AG04449 (cell line): ENCODE measurements around the gene DOCK2.

Experiments
- CTCF ChIA-PET: fragments of 350-600 bp; formaldehyde crosslinking; extraction: SDS; loops from one replicate; lab custom pipeline; 2021; ENCODE audit warnings: antibody characterized with exemption; lab: Yijun Ruan, JAX
- POLR2A ChIA-PET: fragments of 400-600, 350-600 bp; formaldehyde crosslinking; extraction: SDS; loops from one replicate; lab custom pipeline; 2020; ENCODE audit warnings: antibody characterized with exemption, inconsistent platforms; lab: Yijun Ruan, JAX
- DNase-seq: peaks from one replicate; pipeline ENCODE4 v3.0.0-alpha.2; 2010; ENCODE audit warnings: low read depth, low spot score
- H3K4me3 ChIP-seq: 2 replicates; pipeline ENCODE4 v1.5.1; 2011; ENCODE audit warnings: low read depth, mild to moderate bottlenecking, control low read depth, low read length
- TF ChIP-seq, protein P1 (sequence below): IDR thresholded peaks from one replicate; pipeline ENCODE4 v1.5.1; 2011; ENCODE audit warnings: mild to moderate bottlenecking, moderate library complexity, low read length, control low read depth, inconsistent platforms; ENCODE audit not compliant: insufficient read depth; ENCODE audit errors: missing control alignments

The DOCK2 gene

GRCh38 chr5:169599451-169599850 is 37.6 kb upstream of the DOCK2 start:
- ChIA-PET CTCF (no interaction called here), POLR2A (interaction anchor here (0.6 to 1.4 kb wide), 2 partner anchors 12 to 97 kb away, joined by 3 read pairs; no protein-coding TSS in a partner anchor)
- H3K4me3 ChIP-seq, result no peak overlapping the region
- DNase-seq, result no peak
- TF ChIP-seq, protein P1, sequence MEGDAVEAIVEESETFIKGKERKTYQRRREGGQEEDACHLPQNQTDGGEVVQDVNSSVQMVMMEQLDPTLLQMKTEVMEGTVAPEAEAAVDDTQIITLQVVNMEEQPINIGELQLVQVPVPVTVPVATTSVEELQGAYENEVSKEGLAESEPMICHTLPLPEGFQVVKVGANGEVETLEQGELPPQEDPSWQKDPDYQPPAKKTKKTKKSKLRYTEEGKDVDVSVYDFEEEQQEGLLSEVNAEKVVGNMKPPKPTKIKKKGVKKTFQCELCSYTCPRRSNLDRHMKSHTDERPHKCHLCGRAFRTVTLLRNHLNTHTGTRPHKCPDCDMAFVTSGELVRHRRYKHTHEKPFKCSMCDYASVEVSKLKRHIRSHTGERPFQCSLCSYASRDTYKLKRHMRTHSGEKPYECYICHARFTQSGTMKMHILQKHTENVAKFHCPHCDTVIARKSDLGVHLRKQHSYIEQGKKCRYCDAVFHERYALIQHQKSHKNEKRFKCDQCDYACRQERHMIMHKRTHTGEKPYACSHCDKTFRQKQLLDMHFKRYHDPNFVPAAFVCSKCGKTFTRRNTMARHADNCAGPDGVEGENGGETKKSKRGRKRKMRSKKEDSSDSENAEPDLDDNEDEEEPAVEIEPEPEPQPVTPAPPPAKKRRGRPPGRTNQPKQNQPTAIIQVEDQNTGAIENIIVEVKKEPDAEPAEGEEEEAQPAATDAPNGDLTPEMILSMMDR, result no peak

- POLR2A ChIA-PET, result interaction anchor here (0.7 to 1.0 kb wide), 2 partner anchors 19 to 93 kb away, joined by 3 read pairs; partner anchors contain the start of gene SPDL1
- TF ChIP-seq, protein P1, result no peak
- CTCF ChIA-PET, result interaction anchor here (1.3 kb wide), 1 partner anchor 10 kb away, joined by 3 read pairs; no protein-coding TSS in a partner anchor
- H3K4me3 ChIP-seq, result no peak overlapping the region
- DNase-seq, result peak; percentile 59
Observed at GRCh38 chr5:169602535-169602934, 34.5 kb upstream of the DOCK2 start.

GRCh38 chr5:169606279-169606678 is 30.8 kb upstream of the DOCK2 start:
- no peak for DNase-seq
- POLR2A ChIA-PET, result no interaction called here
- H3K4me3 ChIP-seq, result no peak overlapping the region
- TF ChIP-seq, protein P1, result no peak
- CTCF ChIA-PET, result interaction anchor here (0.9 to 1.2 kb wide), 2 partner anchors 18 to 374 kb away, joined by 3 to 4 read pairs; partner anchors contain the start of gene INSYN2B

DNA sequence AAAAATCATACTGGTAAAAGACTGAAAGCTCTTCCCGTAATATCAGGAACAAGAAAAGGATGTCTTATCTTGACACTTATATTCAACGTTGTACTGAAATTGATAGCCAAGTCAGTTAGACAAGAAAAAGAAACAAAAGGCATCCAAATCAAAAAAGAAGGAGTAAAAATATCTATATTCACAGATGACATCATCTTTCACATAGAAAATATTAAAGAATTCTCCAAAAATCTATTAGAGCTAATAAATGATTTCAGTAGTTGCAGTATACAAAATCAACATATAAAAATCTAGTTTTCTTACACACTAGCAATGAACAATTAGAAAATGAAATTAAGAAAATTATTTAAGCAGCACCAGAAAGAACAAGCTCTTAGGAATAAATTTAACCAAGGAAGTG is 29.2 kb upstream of the DOCK2 start:
- CTCF ChIA-PET, result interaction anchor here (1.2 kb wide), 1 partner anchor 373 kb away, joined by 4 read pairs; the partner anchor contains the start of gene INSYN2B
- H3K4me3 ChIP-seq, result no peak overlapping the region
- no peak for DNase-seq
- TF ChIP-seq, protein P1, result no peak
- POLR2A ChIA-PET, result no interaction called here

GRCh38 chr5:169609716-169610115 is 27.4 kb upstream of the DOCK2 start:
- no peak for DNase-seq
- TF ChIP-seq, protein P1, result no peak
- ChIA-PET POLR2A (no interaction called here), CTCF (no interaction called here)
- no peak overlapping the region for H3K4me3 ChIP-seq

DNA sequence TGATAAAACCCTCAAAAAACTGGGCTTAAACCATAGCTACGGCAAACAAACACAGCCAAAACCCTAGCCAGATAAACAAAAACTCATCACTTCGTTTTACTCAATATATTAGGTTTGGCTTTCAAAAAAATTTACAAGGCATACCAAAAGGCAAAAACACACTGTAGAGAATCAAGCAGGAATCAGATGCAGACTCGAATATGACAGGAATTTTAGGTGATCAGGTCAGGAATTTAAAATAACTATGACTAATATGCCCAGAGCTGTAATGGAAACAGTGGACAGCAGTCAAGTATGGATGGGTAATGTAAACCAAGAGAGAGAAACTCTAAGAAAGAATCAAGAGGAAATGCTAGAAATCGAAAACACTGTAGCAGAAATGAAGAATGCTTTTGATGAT is 26.5 kb upstream of the DOCK2 start:
- TF ChIP-seq, protein P1, result no peak
- POLR2A ChIA-PET, result no interaction called here
- no peak overlapping the region for H3K4me3 ChIP-seq
- no peak for DNase-seq
- CTCF ChIA-PET, result no interaction called here
